SK-N-SH (cell line): ENCODE measurements around the gene BABAM1. TPM values are rescaled to one million over a fixed set of nuclear protein-coding genes. Genes with fewer than 3 reads are reported as not detected.
A peak's percentile ranks its signal among the peaks of the same experiment; 100 is the strongest.

Experiments used
- CTCF ChIA-PET: fragments of 300-600, 350-600 bp; formaldehyde crosslinking; extraction: SDS; loops from one replicate; lab custom pipeline; 2021; lab: Yijun Ruan, JAX
- POLR2A ChIA-PET: fragments of 350-600 bp; sonication (Branson Sonifier 250); formaldehyde crosslinking; extraction: SDS; loops from one replicate; lab custom pipeline; 2020; ENCODE audit warnings: antibody characterized with exemption, inconsistent platforms; lab: Yijun Ruan, JAX
- DNase-seq: peaks from one replicate; pipeline ENCODE4 v3.0.0; 2012
- H2AFZ ChIP-seq: fragments of 200-600 bp; sonication (generic); 2 replicates; pipeline ENCODE4 v1.8.1; 2016; ENCODE audit warnings: antibody characterized with exemption, mild to moderate bottlenecking, low read depth
- H3F3A ChIP-seq: fragments of 200-600 bp; sonication (generic); replicated peaks from 2 replicates; pipeline ENCODE3; 2016; ENCODE audit warnings: antibody characterized with exemption, mild to moderate bottlenecking; ENCODE audit not compliant: insufficient read depth
- H3K27ac ChIP-seq, 2 experiments: fragments of 200-500 bp in 1 of 2; fragments of 200-600 bp in 1 of 2; sonication (Bioruptor generic) in 1 of 2; sonication (generic), shearing (Covaris generic) in 1 of 2; 2 replicates each; pipeline versions ENCODE4 v1.5.1 to v1.6.1; 2014 to 2016; ENCODE audit warnings: low read depth in 2 of 2, inconsistent platforms in 1 of 2, low read length in 1 of 2, mild to moderate bottlenecking in 1 of 2, mixed read lengths in 1 of 2
- H3K27me3 ChIP-seq: fragments of 200-600 bp; sonication (generic), shearing (Covaris generic); 2 replicates; pipeline ENCODE4 v1.6.1; 2016; ENCODE audit warnings: mixed run types; ENCODE audit not compliant: insufficient read depth
- H3K36me3 ChIP-seq, 2 experiments: fragments of 200-500 bp in 1 of 2; fragments of 200-600 bp in 1 of 2; sonication (Bioruptor generic) in 1 of 2; sonication (generic) in 1 of 2; replicated peaks in 1 of 2; 2 replicates each; pipeline versions ENCODE3 to v1.5.1; 2014 to 2016; ENCODE audit warnings: low read length in 1 of 2, mild to moderate bottlenecking in 1 of 2; ENCODE audit not compliant: insufficient read depth in 2 of 2, control insufficient read depth in 1 of 2
- H3K4me1 ChIP-seq, 2 experiments: fragments of 200-500 bp in 1 of 2; fragments of 200-600 bp in 1 of 2; sonication (Bioruptor generic) in 1 of 2; sonication (generic), shearing (Covaris generic) in 1 of 2; 2 replicates each; pipeline versions ENCODE4 v1.5.1 to v1.6.1; 2014 to 2016; ENCODE audit warnings: low read depth in 1 of 2, low read length in 1 of 2, mixed run types in 1 of 2; ENCODE audit not compliant: insufficient read depth in 2 of 2, control insufficient read depth in 1 of 2
- H3K4me2 ChIP-seq: fragments of 200-600 bp; sonication (generic), shearing (Covaris generic); 2 replicates; pipeline ENCODE4 v1.6.1; 2017; ENCODE audit warnings: mixed run types
- H3K4me3 ChIP-seq, 2 experiments: fragments of 200-500 bp in 1 of 2; fragments of 200-600 bp in 1 of 2; sonication (Bioruptor generic) in 1 of 2; sonication (generic), shearing (Covaris generic) in 1 of 2; 2 replicates each; pipeline versions ENCODE4 v1.5.1 to v1.8.1; 2014 to 2016; ENCODE audit warnings: low read depth in 2 of 2, inconsistent platforms in 1 of 2, low read length in 1 of 2, mild to moderate bottlenecking in 1 of 2, mixed read lengths in 1 of 2, moderate library complexity in 1 of 2
- H3K79me2 ChIP-seq: fragments of 200-600 bp; sonication (generic); 2 replicates; pipeline ENCODE4 v1.8.1; 2017; ENCODE audit warnings: mild to moderate bottlenecking; ENCODE audit not compliant: insufficient read depth
- H3K9ac ChIP-seq: fragments of 200-600 bp; sonication (generic); 2 replicates; pipeline ENCODE4 v1.6.1; 2017; ENCODE audit warnings: mixed run types
- H3K9me2 ChIP-seq: fragments of 200-600 bp; sonication (generic); 2 replicates; pipeline ENCODE4 v1.6.1; 2017; ENCODE audit warnings: mixed run types
- H3K9me3 ChIP-seq: fragments of 200-600 bp; sonication (generic); 2 replicates; pipeline ENCODE4 v1.6.1; 2017; ENCODE audit warnings: mixed run types, mild to moderate bottlenecking, moderate library complexity
- H4K20me1 ChIP-seq: fragments of 200-600 bp; sonication (generic); 2 replicates; pipeline ENCODE4 v1.6.1; 2017; ENCODE audit warnings: mild to moderate bottlenecking, mixed run types; ENCODE audit not compliant: insufficient read depth
- CHD2 ChIP-seq: fragments of 150-350 bp; IDR thresholded peaks from 2 replicates; pipeline ENCODE4 v1.6.1; 2018; ENCODE audit warnings: low read length; ENCODE audit not compliant: partially characterized antibody
- MAX ChIP-seq: IDR thresholded peaks from 2 replicates; pipeline ENCODE4 v1.4.0; 2012; ENCODE audit warnings: low read depth
- MXI1 ChIP-seq: IDR thresholded peaks from 2 replicates; pipeline ENCODE4 v1.6.1; 2012; ENCODE audit warnings: mild to moderate bottlenecking, low read depth, low read length, improper control_type of control experiment
- NRF1 ChIP-seq: IDR thresholded peaks from 2 replicates; pipeline ENCODE4 v1.6.1; 2012; ENCODE audit warnings: low read depth, mild to moderate bottlenecking, low read length
- PBX3 ChIP-seq: IDR thresholded peaks from 2 replicates; pipeline ENCODE4; 2012
- REST ChIP-seq: IDR thresholded peaks from 2 replicates; pipeline ENCODE4 v1.6.1; 2012; ENCODE audit warnings: mild to moderate bottlenecking, low read depth, low read length, moderate library complexity
- RFX5 ChIP-seq: IDR thresholded peaks from 2 replicates; pipeline ENCODE4 v1.6.1; 2012; ENCODE audit warnings: mild to moderate bottlenecking, improper control_type of control experiment, low read length
- RXRA ChIP-seq: IDR thresholded peaks from 2 replicates; pipeline ENCODE4 v1.4.0; 2012; ENCODE audit warnings: low read depth, mild to moderate bottlenecking, borderline replicate concordance
- SIN3A ChIP-seq: IDR thresholded peaks from 2 replicates; pipeline ENCODE4 v1.6.1; 2012; ENCODE audit warnings: low read depth, mild to moderate bottlenecking, low read length, moderate library complexity, borderline replicate concordance
- USF1 ChIP-seq: IDR thresholded peaks from 2 replicates; pipeline ENCODE4 v1.4.0; 2012; ENCODE audit warnings: low read depth, borderline replicate concordance
- YY1 ChIP-seq: IDR thresholded peaks from 2 replicates; pipeline ENCODE4 v1.4.0; 2012; ENCODE audit warnings: low read depth, mild to moderate bottlenecking
- WGBS: methylation state at CpG from one replicate; pipeline ENCODE4 v1.1.6; 2017; ENCODE audit warnings: low lambda C conversion rate; 5-methylcytosine and 5-hydroxymethylcytosine counted together
- polyA plus RNA-seq, 3 experiments: library from polyadenylated mRNA; depleted of rRNA; stranded (reverse); fragments of >200 nt; gene quantifications; 2 replicates each; pipeline ENCODE4 v1.2.3, GENCODE V29; 2012

BABAM1 gene
- polyA plus RNA-seq, 1 of the 3 experiments (the other 2 are of a cell fraction), result 192 TPM

GRCh38 chr19:17279436-17279835, 12.2 kb downstream of the BABAM1 start (continued):
- no peak for TF ChIP-seq PBX3
- TF ChIP-seq RFX5, result no peak
- no peak for TF ChIP-seq USF1

- peak within 1 kb of the TSS; percentile 36 to 62 for H3K4me3 ChIP-seq
- no peaks in the 10 kb centered on the region for H3K9me3 ChIP-seq
- peaks cover 0 to 2% of the 10 kb centered on the region in 2 experiments; a peak in 1 of 4 replicates for H3K4me1 ChIP-seq
- peak; percentile 95 for DNase-seq
- no peaks in the 10 kb centered on the region for H3K27me3 ChIP-seq
- no peaks in the 10 kb centered on the region for H3K9me2 ChIP-seq
- WGBS, result 28% methylated on average over 32 of the region's 75 CpGs
- H3K9ac ChIP-seq, result no peak within 1 kb of the TSS
- POLR2A ChIA-PET, result interaction anchor here (0.6 to 3.5 kb wide), 6 partner anchors 11 to 67 kb away, joined by 3 to 16 read pairs (median 4); partner anchors contain the start of genes BABAM1 and USE1
- no peaks in the 10 kb centered on the region for H3K79me2 ChIP-seq
- 0 out of 2 replicates have a peak, but pooled peaks have one; percentile 29 for TF ChIP-seq SIN3A
- TF ChIP-seq YY1, result no peak
- no peak for TF ChIP-seq RXRA
- TF ChIP-seq MXI1, result peak; percentile 96
- no peak for TF ChIP-seq REST
- TF ChIP-seq NRF1, result peak; percentile 61
- no peak for TF ChIP-seq CHD2
- peak; percentile 97 for TF ChIP-seq MAX
- H3K27ac ChIP-seq, result peak within 1 kb of the TSS in 1 of 2 experiments; percentile 17; a peak in 1 of 4 replicates
- peaks cover 19% of the 10 kb centered on the region for H3F3A ChIP-seq
- H3K4me2 ChIP-seq, result peak within 1 kb of the TSS; percentile 93
- H3K36me3 ChIP-seq, result peaks cover 0 to 3% of the 10 kb centered on the region in 2 experiments
- no peaks in the 10 kb centered on the region for H4K20me1 ChIP-seq
- CTCF ChIA-PET, result interaction anchor here (0.6 to 4.6 kb wide), 25 partner anchors 10 to 509 kb away, joined by 3 to 35 read pairs (median 5); partner anchors contain the start of genes MRPL34 and USE1
- peak within 1 kb of the TSS; percentile 86 for H2AFZ ChIP-seq
Observed at GRCh38 chr19:17281391-17282304, 14.4 kb downstream of the BABAM1 start, which contains the start of gene ANKLE1. ANKLE1 (plus strand) TSS chr19:17281901; CDS start chr19:17281921, 20 bp downstream.
